ENCODE results near the gene SH2D5.
"Not testable (repeated sequence)": the region's sequence is repeated elsewhere in the genome, so short reads cannot be mapped to it uniquely, and the experiment has no call there.

SH2D5 gene

DNA sequence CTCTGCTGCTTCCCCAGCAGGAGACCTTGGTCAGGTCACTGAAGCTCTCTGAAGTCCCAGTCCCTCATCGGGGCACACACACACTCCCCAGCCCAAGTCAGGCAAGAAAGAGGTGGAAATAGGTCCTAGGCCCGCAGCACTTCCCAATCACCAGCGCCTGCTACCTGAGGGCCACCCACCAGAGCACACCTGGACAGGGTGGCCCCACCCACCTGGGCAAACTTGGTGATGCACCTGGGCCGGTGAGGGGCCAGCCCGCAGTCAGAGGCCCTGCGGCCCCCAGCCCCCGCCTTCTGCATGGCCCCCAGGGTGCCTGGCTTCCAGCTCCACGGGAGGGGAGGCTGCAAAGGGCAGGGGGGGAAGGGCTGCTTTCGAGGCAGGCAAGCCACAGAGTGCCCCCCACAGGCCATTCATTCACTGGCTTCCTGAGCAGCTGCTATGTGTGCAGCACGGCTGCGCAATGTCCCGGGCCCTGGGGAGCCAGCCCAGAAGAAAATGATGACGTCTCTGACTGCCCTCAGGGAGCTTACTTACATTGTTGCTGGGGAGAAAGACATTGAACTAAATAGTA is 4.7 kb downstream of the SH2D5 start:
- DNase-seq: no peak

DNA sequence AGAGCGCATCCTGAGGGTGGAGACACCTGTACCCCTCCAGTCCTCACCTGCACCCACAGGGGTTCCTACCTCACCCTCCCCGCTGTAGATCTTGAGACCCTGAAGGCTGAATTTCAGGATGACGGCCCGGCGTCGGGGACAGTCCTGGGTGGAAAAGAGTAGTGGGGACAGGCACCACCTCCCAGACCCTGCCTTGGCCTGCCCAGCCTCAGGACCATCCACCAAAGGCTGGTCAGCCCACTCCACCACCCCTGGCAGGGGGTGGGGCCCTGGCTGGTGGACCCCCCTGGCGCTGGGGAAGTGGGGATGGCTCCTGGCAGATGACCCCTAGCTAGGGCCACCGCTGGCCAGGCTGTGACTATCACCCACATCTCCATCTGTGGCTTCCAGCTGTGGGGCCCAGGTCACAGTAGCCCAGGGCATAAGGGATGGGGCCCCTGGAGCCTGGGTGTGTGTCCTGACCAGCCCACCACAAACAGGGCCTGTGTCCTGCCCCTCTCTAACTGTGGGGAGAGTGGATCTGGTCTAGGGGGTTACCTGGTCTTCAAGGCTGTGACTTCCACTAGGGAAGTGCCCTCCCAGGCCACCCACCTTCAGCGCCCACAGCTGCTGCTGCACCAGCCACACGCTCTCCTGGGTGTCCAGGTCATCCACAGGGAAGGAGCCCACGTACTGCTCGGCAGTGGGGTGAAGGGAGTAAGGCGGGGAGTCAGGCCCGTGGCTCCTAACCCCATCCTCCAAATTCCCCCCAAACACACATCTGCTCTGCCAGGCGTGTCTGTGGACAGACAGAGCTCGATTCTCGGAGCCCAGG is 5.4 kb downstream of the SH2D5 start:
- DNase-seq: no peak

GRCh38 chr1:20726118-20726911 is 6.2 kb downstream of the SH2D5 start:
- DNase-seq: no peak

GRCh38 chr1:20725189-20726117 is 7.0 kb downstream of the SH2D5 start:
- no peak for DNase-seq

DNA sequence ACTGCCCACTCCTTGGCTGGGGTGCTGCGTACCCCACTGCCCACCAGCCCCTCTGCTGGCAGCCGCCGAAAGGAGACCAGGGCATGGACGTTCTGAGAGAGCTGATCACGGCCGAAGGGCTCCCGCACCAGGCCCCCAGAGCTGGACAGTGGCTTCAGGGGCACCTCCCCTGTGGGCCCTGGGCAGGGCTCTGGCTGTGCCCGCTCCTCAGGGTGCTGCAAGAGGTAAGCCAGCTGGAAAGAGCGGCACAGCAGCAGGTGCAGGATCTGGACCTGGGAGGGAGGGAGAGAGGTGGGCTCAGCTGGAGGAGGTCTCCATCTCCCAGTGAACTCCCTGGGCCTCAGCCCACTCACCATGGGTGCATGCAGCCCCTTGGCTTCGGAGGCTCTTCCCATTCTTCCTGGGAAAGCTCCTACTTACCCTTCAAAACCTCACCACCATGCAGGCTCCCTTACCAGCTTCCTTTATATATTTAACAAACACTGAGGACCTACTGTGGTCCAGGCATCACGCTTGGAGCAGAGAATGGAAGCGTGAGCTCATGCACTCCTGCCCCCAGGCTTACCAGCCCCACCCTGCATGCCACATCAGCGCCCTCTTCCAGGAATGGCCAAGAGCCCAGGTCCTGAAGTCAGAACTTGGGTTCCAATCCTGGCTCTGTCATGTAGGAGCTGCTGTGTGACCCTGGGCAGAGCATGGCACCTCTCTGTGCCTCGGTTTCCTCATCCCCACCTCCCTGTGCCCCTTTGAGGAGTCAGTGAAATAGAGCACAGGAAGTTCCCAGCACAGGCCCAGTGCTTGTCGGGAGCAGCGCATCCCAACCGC is 7.9 kb downstream of the SH2D5 start:
- no peak for DNase-seq

- no peak for DNase-seq
These were observed 8.8 kb downstream of the SH2D5 start for GRCh38 chr1:20723537-20724363.

GRCh38 chr1:20723159-20723536 is 9.4 kb downstream of the SH2D5 start:
- no peak for DNase-seq

- no peak for DNase-seq
These were observed 11.1 kb downstream of the SH2D5 start for GRCh38 chr1:20721117-20722061.

DNA sequence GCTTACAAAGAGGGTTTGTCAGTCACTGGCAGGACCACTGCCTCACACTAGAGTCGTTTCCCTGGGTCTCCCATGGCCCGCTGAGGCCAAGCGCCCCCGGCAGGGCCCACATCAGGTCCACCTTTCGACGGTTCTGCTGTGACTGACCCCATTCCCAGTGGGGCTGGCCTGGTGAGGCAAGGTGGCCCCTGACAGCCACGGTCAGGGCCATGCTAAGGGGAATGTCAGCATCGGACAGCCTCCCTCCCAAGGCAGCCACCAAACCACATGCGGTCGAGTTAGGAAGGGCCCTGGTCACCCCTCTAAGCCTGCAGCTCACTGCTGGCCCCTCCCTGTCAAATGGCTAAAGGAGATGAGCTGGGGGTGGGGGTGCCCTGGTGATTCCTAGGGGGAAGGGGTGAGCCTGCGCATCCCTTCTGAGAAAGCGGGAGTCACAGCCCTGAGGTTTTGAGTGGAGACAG is 11.8 kb downstream of the SH2D5 start:
- no peak for DNase-seq

DNA sequence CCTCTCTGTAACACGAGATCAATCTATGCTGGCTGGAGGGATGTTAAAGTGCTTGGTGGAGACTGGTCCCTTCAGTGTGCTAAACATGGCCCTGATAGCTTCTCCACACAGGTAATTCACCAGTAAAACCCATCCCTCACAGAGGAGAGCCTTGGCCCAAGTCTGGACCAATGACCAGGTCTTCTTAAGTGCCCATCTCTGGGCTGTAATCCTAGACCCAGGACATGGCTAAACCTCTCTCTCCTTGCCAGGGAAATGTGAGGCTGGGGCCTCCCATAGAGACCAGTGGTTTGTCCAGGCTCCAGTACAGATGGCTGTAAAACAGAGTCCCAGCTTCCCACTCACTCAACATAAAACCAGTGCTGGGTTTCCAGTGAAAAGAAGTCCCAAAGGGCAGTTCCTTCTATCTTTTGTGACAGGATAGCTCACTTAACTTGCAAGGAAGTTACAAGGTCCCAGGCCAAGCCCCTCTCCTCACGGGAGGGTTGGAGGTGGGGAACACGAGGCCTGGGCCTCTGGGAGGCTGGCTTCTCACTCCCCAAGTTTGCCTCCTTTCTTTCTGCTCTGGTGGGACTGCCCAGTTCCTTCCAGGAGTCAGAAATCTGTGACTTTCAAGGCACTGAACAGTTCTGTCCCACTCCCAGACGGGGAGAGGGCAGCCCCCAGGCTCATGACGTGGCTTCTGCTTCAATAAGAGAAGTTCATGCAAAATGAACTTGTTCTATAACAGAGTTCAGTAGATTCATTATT is 12.5 kb downstream of the SH2D5 start:
- DNase-seq: no peak

- DNase-seq: no peak
These were observed 13.2 kb downstream of the SH2D5 start for GRCh38 chr1:20719261-20719660.

DNA sequence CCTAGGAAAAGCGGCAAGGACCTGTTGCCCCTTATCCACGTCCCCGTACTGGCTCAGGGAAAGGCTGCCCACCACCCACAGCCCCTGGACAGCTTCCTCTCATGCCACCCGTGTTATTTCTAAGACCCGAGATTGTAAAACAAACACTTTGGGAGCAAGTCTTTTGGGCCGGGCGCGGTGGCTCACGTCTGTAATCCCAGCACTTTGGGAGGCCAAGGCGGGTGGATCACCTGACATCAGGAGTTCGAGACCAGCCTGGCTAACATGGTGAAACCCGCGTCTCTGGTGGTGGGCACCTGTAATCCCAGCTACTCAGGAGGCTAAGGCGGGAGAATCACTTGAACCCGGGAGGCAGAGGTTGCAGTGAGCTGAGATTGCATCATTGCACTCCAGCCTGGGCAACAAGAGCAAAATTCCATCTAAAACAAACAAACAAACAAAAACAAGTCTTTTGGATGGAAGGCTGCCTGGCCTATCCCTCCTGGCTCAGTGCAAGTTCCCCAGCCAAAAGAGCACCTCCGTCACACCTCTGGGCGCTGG is 14.1 kb downstream of the SH2D5 start:
- not testable (repeated sequence) for DNase-seq

GRCh38 chr1:20717452-20718342 is 14.8 kb downstream of the SH2D5 start, which contains the start of gene KIF17:
Gene KIF17 (minus strand): TSS chr1:20718007. CDS start chr1:20717706, 301 bp downstream.
- DNase-seq: peak; percentile 46 to 69 (median 55)

GRCh38 chr1:20716232-20716631 is 16.3 kb downstream of the SH2D5 start:
- DNase-seq: no peak

- no peak for DNase-seq
These were observed 17.1 kb downstream of the SH2D5 start for GRCh38 chr1:20715406-20715805.

DNA sequence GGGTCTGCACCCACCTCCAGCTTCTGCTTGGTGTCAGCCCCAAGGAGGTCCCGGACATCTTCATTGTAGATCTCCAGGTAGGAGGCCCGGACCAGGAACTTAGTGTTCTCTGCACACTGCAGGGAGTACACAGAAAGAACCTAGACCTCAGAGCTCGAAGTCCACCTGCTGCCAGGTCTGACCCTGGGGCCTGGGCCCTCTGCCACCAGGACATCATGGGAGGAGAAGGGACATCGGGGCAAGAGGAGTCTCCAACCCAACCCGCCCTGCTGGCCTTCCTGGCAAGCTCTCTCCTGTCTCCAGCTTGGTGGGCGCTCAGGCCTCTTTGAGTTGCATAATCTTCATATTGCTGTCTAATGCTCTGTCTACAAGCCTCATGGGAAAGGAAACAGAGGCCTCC is 19.1 kb downstream of the SH2D5 start:
- DNase-seq: no peak

DNA sequence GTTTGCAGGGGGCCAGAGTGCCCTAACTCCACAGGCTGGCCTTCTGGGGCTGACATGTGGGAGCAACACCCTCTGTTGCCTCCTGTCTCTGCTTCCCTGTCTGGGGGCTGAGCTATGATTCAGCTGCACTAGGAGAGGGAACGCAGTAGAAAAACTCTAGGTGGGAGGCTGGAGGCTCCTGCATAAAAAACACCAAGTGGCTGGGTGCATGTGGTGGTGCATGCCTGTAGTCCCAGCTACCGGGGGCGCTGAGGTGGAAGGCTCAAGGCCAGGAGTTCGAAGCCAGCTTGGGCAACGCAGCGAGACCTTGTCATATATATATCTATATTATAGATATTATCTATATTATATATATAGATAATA is 20.3 kb downstream of the SH2D5 start:
- DNase-seq: no peak
